ENCODE data around the gene PLD1.

PLD1 gene

GRCh38 chr3:171835613-171836012 lies 25.3 kb upstream of the PLD1 start:
- H4K5ac ChIP-seq (ENCODE audit: low read length), result no peak overlapping the region
- H3K23ac ChIP-seq (ENCODE audit: low read length), result no peak overlapping the region
- H3K27me3 ChIP-seq (ENCODE audit: insufficient read depth, low read length, poor library complexity), result no peaks in the 10 kb centered on the region
- no peak overlapping the region for H3K18ac ChIP-seq (ENCODE audit: low read length)
- H3K27ac ChIP-seq (ENCODE audit: low read depth, low read length), result no peak overlapping the region
- H3K79me1 ChIP-seq (ENCODE audit: low read length), result no peaks in the 10 kb centered on the region
- no peak overlapping the region for H3K4me3 ChIP-seq (ENCODE audit: low read length)
- WGBS (ENCODE audit: extremely low coverage, insufficient coverage, low lambda C conversion rate), result no CpG with 5 or more reads among the region's 2 CpGs
- H3K36me3 ChIP-seq (ENCODE audit: control insufficient read depth, insufficient read depth, low read length), result no peaks in the 10 kb centered on the region
- no peak for DNase-seq
- H2AK5ac ChIP-seq (ENCODE audit: low read length), result no peak overlapping the region
- H3K4me1 ChIP-seq (ENCODE audit: control insufficient read depth, low read depth, low read length), result no peaks in the 10 kb centered on the region
- no peak overlapping the region for H3K4me2 ChIP-seq (ENCODE audit: low read length)
- no peak overlapping the region for H4K8ac ChIP-seq (ENCODE audit: low read depth, low read length)
- H3K4ac ChIP-seq (ENCODE audit: low read depth, low read length), result no peak overlapping the region
- no peak overlapping the region for H3K9ac ChIP-seq (ENCODE audit: low read length)
- H3K79me2 ChIP-seq (ENCODE audit: control insufficient read depth, insufficient read depth, low read length), result no peaks in the 10 kb centered on the region
- H3K56ac ChIP-seq (ENCODE audit: low read length), result no peak overlapping the region
- H2BK120ac ChIP-seq (ENCODE audit: low read depth, low read length), result no peak overlapping the region
- no peak overlapping the region for H2BK5ac ChIP-seq (ENCODE audit: low read length)
- no peak overlapping the region for H2BK15ac ChIP-seq (replicated peaks; ENCODE audit: low read depth)

DNA sequence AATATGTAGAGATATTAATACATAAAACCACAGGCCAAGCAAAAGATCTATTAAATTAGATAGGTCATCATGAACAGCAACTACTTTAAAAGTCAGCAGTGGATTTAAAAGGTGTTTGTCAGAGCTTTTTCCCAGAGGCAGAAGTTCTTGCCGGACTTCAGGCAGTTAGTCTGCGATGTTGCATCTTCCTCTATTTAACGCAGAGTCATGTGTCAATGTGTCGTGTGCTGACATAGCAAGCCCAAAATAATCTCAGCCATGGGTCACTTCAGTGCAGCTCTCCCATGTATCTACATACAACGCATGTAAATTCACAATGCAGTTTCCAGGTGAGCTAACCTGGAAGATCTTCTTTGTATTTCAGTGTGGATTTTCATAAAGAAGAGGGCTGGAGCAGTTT lies 24.8 kb upstream of the PLD1 start:
- Histone ChIP-seq H3K23ac (ENCODE audit: low read length) (no peak overlapping the region), H3K79me1 (ENCODE audit: low read length) (no peaks in the 10 kb centered on the region), H3K9ac (ENCODE audit: low read length) (no peak overlapping the region), H2BK5ac (ENCODE audit: low read length) (no peak overlapping the region), H3K79me2 (ENCODE audit: control insufficient read depth, insufficient read depth, low read length) (no peaks in the 10 kb centered on the region), H3K27me3 (ENCODE audit: insufficient read depth, low read length, poor library complexity) (no peaks in the 10 kb centered on the region), H3K27ac (ENCODE audit: low read depth, low read length) (no peak overlapping the region), H3K18ac (ENCODE audit: low read length) (no peak overlapping the region), H2AK5ac (ENCODE audit: low read length) (no peak overlapping the region), H4K8ac (ENCODE audit: low read depth, low read length) (no peak overlapping the region), H4K5ac (ENCODE audit: low read length) (no peak overlapping the region), H2BK120ac (ENCODE audit: low read depth, low read length) (no peak overlapping the region), H3K36me3 (ENCODE audit: control insufficient read depth, insufficient read depth, low read length) (no peaks in the 10 kb centered on the region), H3K4me3 (ENCODE audit: low read length) (no peak overlapping the region), H2BK15ac (replicated peaks; ENCODE audit: low read depth) (peak overlapping the region; percentile 74), H3K4me2 (ENCODE audit: low read length) (no peak overlapping the region), H3K4ac (ENCODE audit: low read depth, low read length) (peak overlapping the region; percentile 70), H3K56ac (ENCODE audit: low read length) (no peak overlapping the region), H3K4me1 (ENCODE audit: control insufficient read depth, low read depth, low read length) (no peaks in the 10 kb centered on the region)
- DNase-seq, result no peak
- no CpG with 5 or more reads among the region's 5 CpGs for whole genome bisulfite sequencing (ENCODE audit: extremely low coverage, insufficient coverage, low lambda C conversion rate)

DNA sequence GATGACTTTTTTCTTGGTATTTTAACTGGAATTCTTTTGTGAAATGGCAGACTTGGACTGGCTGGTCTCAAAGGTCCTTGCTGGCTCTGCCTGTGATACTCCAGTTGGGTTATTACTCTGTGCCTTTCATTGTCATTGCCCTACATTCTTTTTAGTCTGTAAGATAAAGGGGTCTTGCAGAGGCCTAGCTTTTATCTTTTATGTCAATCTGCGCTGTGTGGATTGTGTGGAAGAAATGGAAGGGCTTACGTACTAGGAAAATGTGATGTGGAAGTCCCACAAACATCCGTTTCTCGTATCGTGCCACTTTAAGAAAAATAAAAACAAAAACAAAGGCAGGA lies 24.1 kb upstream of the PLD1 start:
- Histone ChIP-seq H3K4ac (ENCODE audit: low read depth, low read length) (no peak overlapping the region), H3K56ac (ENCODE audit: low read length) (no peak overlapping the region), H3K79me1 (ENCODE audit: low read length) (no peaks in the 10 kb centered on the region), H3K4me2 (ENCODE audit: low read length) (no peak overlapping the region), H3K4me3 (ENCODE audit: low read length) (no peak overlapping the region), H4K5ac (ENCODE audit: low read length) (no peak overlapping the region), H3K4me1 (ENCODE audit: control insufficient read depth, low read depth, low read length) (no peaks in the 10 kb centered on the region), H3K9ac (ENCODE audit: low read length) (no peak overlapping the region), H2BK5ac (ENCODE audit: low read length) (no peak overlapping the region), H3K79me2 (ENCODE audit: control insufficient read depth, insufficient read depth, low read length) (no peaks in the 10 kb centered on the region), H2BK120ac (ENCODE audit: low read depth, low read length) (no peak overlapping the region), H4K8ac (ENCODE audit: low read depth, low read length) (no peak overlapping the region), H2BK15ac (replicated peaks; ENCODE audit: low read depth) (no peak overlapping the region), H3K18ac (ENCODE audit: low read length) (peak overlapping the region; percentile 28), H2AK5ac (ENCODE audit: low read length) (no peak overlapping the region), H3K27me3 (ENCODE audit: insufficient read depth, low read length, poor library complexity) (no peaks in the 10 kb centered on the region), H3K23ac (ENCODE audit: low read length) (no peak overlapping the region), H3K36me3 (ENCODE audit: control insufficient read depth, insufficient read depth, low read length) (no peaks in the 10 kb centered on the region), H3K27ac (ENCODE audit: low read depth, low read length) (no peak overlapping the region)
- no CpG with 5 or more reads among the region's 5 CpGs for WGBS (ENCODE audit: extremely low coverage, insufficient coverage, low lambda C conversion rate)
- peak; percentile 52 for DNase-seq

GRCh38 chr3:171833789-171834460 lies 23.6 kb upstream of the PLD1 start:
- DNase-seq, result no peak
- Histone ChIP-seq H3K36me3 (ENCODE audit: control insufficient read depth, insufficient read depth, low read length) (no peaks in the 10 kb centered on the region), H3K79me1 (ENCODE audit: low read length) (no peaks in the 10 kb centered on the region), H4K8ac (ENCODE audit: low read depth, low read length) (no peak overlapping the region), H2BK15ac (replicated peaks; ENCODE audit: low read depth) (no peak overlapping the region), H3K4me1 (ENCODE audit: control insufficient read depth, low read depth, low read length) (no peaks in the 10 kb centered on the region), H3K27me3 (ENCODE audit: insufficient read depth, low read length, poor library complexity) (no peaks in the 10 kb centered on the region), H2AK5ac (ENCODE audit: low read length) (no peak overlapping the region), H3K79me2 (ENCODE audit: control insufficient read depth, insufficient read depth, low read length) (no peaks in the 10 kb centered on the region), H3K4me2 (ENCODE audit: low read length) (no peak overlapping the region), H3K4me3 (ENCODE audit: low read length) (no peak overlapping the region), H3K18ac (ENCODE audit: low read length) (no peak overlapping the region), H3K23ac (ENCODE audit: low read length) (no peak overlapping the region), H3K9ac (ENCODE audit: low read length) (no peak overlapping the region), H4K5ac (ENCODE audit: low read length) (no peak overlapping the region), H3K4ac (ENCODE audit: low read depth, low read length) (no peak overlapping the region), H2BK120ac (ENCODE audit: low read depth, low read length) (no peak overlapping the region), H3K27ac (ENCODE audit: low read depth, low read length) (no peak overlapping the region), H2BK5ac (ENCODE audit: low read length) (no peak overlapping the region), H3K56ac (ENCODE audit: low read length) (no peak overlapping the region)
- no CpG with 5 or more reads among the region's 3 CpGs for WGBS (ENCODE audit: extremely low coverage, insufficient coverage, low lambda C conversion rate)

GRCh38 chr3:171832989-171833388 lies 22.7 kb upstream of the PLD1 start:
- Histone ChIP-seq H3K4me2 (ENCODE audit: low read length) (no peak overlapping the region), H2BK15ac (replicated peaks; ENCODE audit: low read depth) (no peak overlapping the region), H3K56ac (ENCODE audit: low read length) (no peak overlapping the region), H3K4me3 (ENCODE audit: low read length) (no peak overlapping the region), H3K27me3 (ENCODE audit: insufficient read depth, low read length, poor library complexity) (no peaks in the 10 kb centered on the region), H3K79me2 (ENCODE audit: control insufficient read depth, insufficient read depth, low read length) (no peaks in the 10 kb centered on the region), H3K9ac (ENCODE audit: low read length) (no peak overlapping the region), H2BK5ac (ENCODE audit: low read length) (no peak overlapping the region), H4K5ac (ENCODE audit: low read length) (no peak overlapping the region), H3K23ac (ENCODE audit: low read length) (no peak overlapping the region), H2AK5ac (ENCODE audit: low read length) (no peak overlapping the region), H3K79me1 (ENCODE audit: low read length) (no peaks in the 10 kb centered on the region), H3K4me1 (ENCODE audit: control insufficient read depth, low read depth, low read length) (no peaks in the 10 kb centered on the region), H2BK120ac (ENCODE audit: low read depth, low read length) (no peak overlapping the region), H3K27ac (ENCODE audit: low read depth, low read length) (no peak overlapping the region), H3K36me3 (ENCODE audit: control insufficient read depth, insufficient read depth, low read length) (no peaks in the 10 kb centered on the region), H4K8ac (ENCODE audit: low read depth, low read length) (no peak overlapping the region), H3K4ac (ENCODE audit: low read depth, low read length) (no peak overlapping the region), H3K18ac (ENCODE audit: low read length) (no peak overlapping the region)
- no CpG with 5 or more reads among the region's 5 CpGs for WGBS (ENCODE audit: extremely low coverage, insufficient coverage, low lambda C conversion rate)
- DNase-seq, result no peak

GRCh38 chr3:171831936-171832335 lies 21.7 kb upstream of the PLD1 start:
- no peak for DNase-seq
- H4K5ac ChIP-seq (ENCODE audit: low read length), result no peak overlapping the region
- H4K8ac ChIP-seq (ENCODE audit: low read depth, low read length), result no peak overlapping the region
- no peak overlapping the region for H2BK15ac ChIP-seq (replicated peaks; ENCODE audit: low read depth)
- H3K9ac ChIP-seq (ENCODE audit: low read length), result no peak overlapping the region
- no peak overlapping the region for H2BK120ac ChIP-seq (ENCODE audit: low read depth, low read length)
- no peak overlapping the region for H3K56ac ChIP-seq (ENCODE audit: low read length)
- H3K36me3 ChIP-seq (ENCODE audit: control insufficient read depth, insufficient read depth, low read length), result no peaks in the 10 kb centered on the region
- H3K27ac ChIP-seq (ENCODE audit: low read depth, low read length), result no peak overlapping the region
- H3K4me2 ChIP-seq (ENCODE audit: low read length), result no peak overlapping the region
- H3K79me2 ChIP-seq (ENCODE audit: control insufficient read depth, insufficient read depth, low read length), result no peaks in the 10 kb centered on the region
- H3K18ac ChIP-seq (ENCODE audit: low read length), result no peak overlapping the region
- no CpG with 5 or more reads among the region's 3 CpGs for WGBS (ENCODE audit: extremely low coverage, insufficient coverage, low lambda C conversion rate)
- H3K4me1 ChIP-seq (ENCODE audit: control insufficient read depth, low read depth, low read length), result no peaks in the 10 kb centered on the region
- H3K4ac ChIP-seq (ENCODE audit: low read depth, low read length), result no peak overlapping the region
- no peak overlapping the region for H2BK5ac ChIP-seq (ENCODE audit: low read length)
- no peak overlapping the region for H3K23ac ChIP-seq (ENCODE audit: low read length)
- H3K79me1 ChIP-seq (ENCODE audit: low read length), result no peaks in the 10 kb centered on the region
- H2AK5ac ChIP-seq (ENCODE audit: low read length), result no peak overlapping the region
- H3K27me3 ChIP-seq (ENCODE audit: insufficient read depth, low read length, poor library complexity), result no peaks in the 10 kb centered on the region
- H3K4me3 ChIP-seq (ENCODE audit: low read length), result no peak overlapping the region

Data from mesendoderm (in vitro differentiated cells).